GM12878 (cell line): ENCODE results near the gene PCSK6. TPM values are rescaled to one million over a fixed set of nuclear protein-coding genes. Genes with fewer than 3 reads are reported as not detected.

ENCODE experiments used
- ATF7 ChIP-seq: fragments of 450-650 bp; IDR thresholded peaks from 2 replicates; pipeline ENCODE4 v1.6.1; 2016; ENCODE audit warnings: low read depth, mild to moderate bottlenecking
- BMI1 ChIP-seq: fragments of 450-650 bp; IDR thresholded peaks from 2 replicates; pipeline ENCODE4 v1.6.1; 2016; ENCODE audit warnings: mild to moderate bottlenecking, moderate library complexity, borderline replicate concordance
- BRCA1 ChIP-seq: IDR thresholded peaks from 2 replicates; pipeline ENCODE4 v1.6.1; 2011; ENCODE audit warnings: low read depth, low read length, improper control_type of control experiment
- CREB1 ChIP-seq: IDR thresholded peaks from 2 replicates; pipeline ENCODE4 v1.6.1; 2012; ENCODE audit warnings: low read depth, mild to moderate bottlenecking, inconsistent platforms
- JUNB ChIP-seq: IDR thresholded peaks from 2 replicates; pipeline ENCODE4 v1.6.1; 2016; ENCODE audit warnings: antibody characterized with exemption, mild to moderate bottlenecking
- NR2F1 ChIP-seq: fragments of 450-650 bp; conservative IDR thresholded peaks from 2 replicates; pipeline ENCODE4 v1.6.1; 2017; ENCODE audit warnings: mild to moderate bottlenecking
- RAD51 ChIP-seq: fragments of 450-650 bp; IDR thresholded peaks from 2 replicates; pipeline ENCODE4 v1.6.1; 2016; ENCODE audit warnings: moderate library complexity, mild to moderate bottlenecking, inconsistent platforms
- SIN3A ChIP-seq: IDR thresholded peaks from 2 replicates; pipeline ENCODE4 v1.6.1; 2012; ENCODE audit warnings: low read depth, low read length, improper control_type of control experiment
- TAF1 ChIP-seq: IDR thresholded peaks from 2 replicates; pipeline ENCODE4 v1.6.1; 2011; ENCODE audit warnings: mild to moderate bottlenecking, low read depth, low read length, borderline replicate concordance
- TBL1XR1 ChIP-seq: IDR thresholded peaks from 2 replicates; pipeline ENCODE4 v1.6.1; 2012; ENCODE audit warnings: low read depth, low read length, improper control_type of control experiment
- TCF3 ChIP-seq: IDR thresholded peaks from 2 replicates; pipeline ENCODE4 v1.6.1; 2012; ENCODE audit warnings: low read depth, mild to moderate bottlenecking, low read length, borderline replicate concordance; ENCODE audit not compliant: insufficient read depth
- TCF7 ChIP-seq: IDR thresholded peaks from 2 replicates; pipeline ENCODE4 v1.6.1; 2014; ENCODE audit warnings: antibody characterized with exemption, borderline replicate concordance
- ZNF384 ChIP-seq: IDR thresholded peaks from 2 replicates; pipeline ENCODE4 v1.6.1; 2012; ENCODE audit warnings: low read depth, mild to moderate bottlenecking, low read length, improper control_type of control experiment, borderline replicate concordance
- ZZZ3 ChIP-seq: IDR thresholded peaks from 2 replicates; pipeline ENCODE4 v1.6.1; 2011; ENCODE audit warnings: low read depth; ENCODE audit not compliant: control insufficient read depth, insufficient read length
- polyA plus RNA-seq, 11 experiments: library from polyadenylated mRNA; depleted of rRNA in 4 of 11; unstranded in 6 of 11; stranded (reverse) in 5 of 11; fragments of >200 nt; fragmentation: Nextera tagmentation in 4 of 11; fragmentation: Illumina TruSeq in 1 of 11; extraction: Ambion mirVana in 4 of 11; extraction: Trizol in 1 of 11; gene quantifications; 1 replicate in 1 of 11; 2 replicates in 10 of 11; pipeline versions ENCODE4 v1.2.1 to v1.2.3, GENCODE V29; 2011 to 2016; ENCODE audit warnings: inconsistent platforms in 2 of 11, missing spikeins in 2 of 11, low read depth in 1 of 11
- total RNA-seq, 4 experiments: library from RNA; depleted of rRNA in 3 of 4; stranded (reverse); fragments of >200 nt in 3 of 4; fragmentation: Illumina TruSeq in 1 of 4; extraction: Trizol in 1 of 4; gene quantifications; 2 replicates each; pipeline versions ENCODE4 v1.2.1 to v1.2.3, GENCODE V29; 2013 to 2021
- TF ChIP-seq, protein P1 (sequence below): fragments of 450-650 bp; formaldehyde crosslinking; IDR thresholded peaks from 2 replicates; pipeline ENCODE4 v1.4.0; 2020; ENCODE audit warnings: mild to moderate bottlenecking, moderate library complexity
- TF ChIP-seq, protein P2 (sequence below): fragments of 450-650 bp; IDR thresholded peaks from 2 replicates; pipeline ENCODE4 v1.6.1; 2017; ENCODE audit warnings: borderline replicate concordance
- TF ChIP-seq, protein P3 (sequence below): fragments of 450-650 bp; IDR thresholded peaks from 2 replicates; pipeline ENCODE4 v1.6.1; 2017; ENCODE audit warnings: mild to moderate bottlenecking, moderate library complexity
- TF ChIP-seq, protein P4 (sequence below): IDR thresholded peaks from 2 replicates; pipeline ENCODE4 v1.6.1; 2011; ENCODE audit warnings: low read depth, low read length, improper control_type of control experiment, borderline replicate concordance
- TF ChIP-seq, protein P5 (sequence below): IDR thresholded peaks from 2 replicates; pipeline ENCODE4 v1.6.1; 2012; ENCODE audit warnings: low read depth, low read length, improper control_type of control experiment

PCSK6 gene
- total and polyA plus RNA-seq, 10 of the 15 experiments (the other 5 are each of a cell fraction or from before 2014, with no cell fraction given), result 0.19 to 0.67 (median 0.25) TPM; not detected in 4

DNA sequence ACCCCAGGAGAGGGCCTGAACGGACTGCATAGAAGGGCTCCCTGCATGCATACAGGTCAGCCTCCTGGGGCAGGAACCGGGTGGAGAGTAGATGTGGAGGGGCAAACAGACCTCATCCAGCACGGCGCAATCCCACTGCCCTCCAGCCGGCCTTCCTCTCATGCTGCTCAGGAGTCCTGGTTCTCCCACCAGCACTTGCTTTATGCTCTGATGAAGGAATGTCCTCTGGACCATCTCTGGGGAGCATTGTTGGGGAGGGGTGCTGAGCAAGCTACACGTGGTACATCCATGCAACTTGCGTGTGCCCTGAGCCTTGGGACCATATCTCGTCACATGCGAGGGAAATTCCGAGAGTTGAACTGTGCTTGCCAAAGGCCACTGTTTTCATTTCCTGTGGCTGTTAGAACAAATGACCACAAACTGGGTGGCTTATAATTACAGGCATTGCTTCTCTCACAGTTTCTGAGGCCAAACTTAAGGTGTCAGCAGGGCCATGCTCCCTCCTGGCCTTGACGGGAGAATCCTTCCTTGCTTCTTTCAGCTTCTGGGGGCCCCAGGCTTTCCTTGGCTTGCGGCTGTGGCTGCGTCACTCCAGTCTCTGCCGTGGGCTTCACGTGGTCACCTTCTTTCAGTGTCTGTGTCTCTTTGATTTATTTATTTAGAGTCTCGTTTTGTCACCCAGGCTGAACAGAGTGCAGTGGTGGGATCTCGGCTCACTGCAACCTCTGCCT is 224.4 kb downstream of the PCSK6 start (continued):
- TF ChIP-seq ZZZ3 (no peak), ATF7 (peak; percentile 62), SIN3A (no peak), TCF7 (no peak), BMI1 (no peak; the same call in 1 of the 2 replicates), TBL1XR1 (no peak; the same call in 1 of the 2 replicates), NR2F1 (peak; percentile 98), TCF3 (0 out of 2 replicates have a peak, but pooled peaks have one; percentile 12), TAF1 (no peak), CREB1 (no peak), ZNF384 (no peak), RAD51 (peak; percentile 91), JUNB (no peak), BRCA1 (no peak)
- TF ChIP-seq, protein P1, sequence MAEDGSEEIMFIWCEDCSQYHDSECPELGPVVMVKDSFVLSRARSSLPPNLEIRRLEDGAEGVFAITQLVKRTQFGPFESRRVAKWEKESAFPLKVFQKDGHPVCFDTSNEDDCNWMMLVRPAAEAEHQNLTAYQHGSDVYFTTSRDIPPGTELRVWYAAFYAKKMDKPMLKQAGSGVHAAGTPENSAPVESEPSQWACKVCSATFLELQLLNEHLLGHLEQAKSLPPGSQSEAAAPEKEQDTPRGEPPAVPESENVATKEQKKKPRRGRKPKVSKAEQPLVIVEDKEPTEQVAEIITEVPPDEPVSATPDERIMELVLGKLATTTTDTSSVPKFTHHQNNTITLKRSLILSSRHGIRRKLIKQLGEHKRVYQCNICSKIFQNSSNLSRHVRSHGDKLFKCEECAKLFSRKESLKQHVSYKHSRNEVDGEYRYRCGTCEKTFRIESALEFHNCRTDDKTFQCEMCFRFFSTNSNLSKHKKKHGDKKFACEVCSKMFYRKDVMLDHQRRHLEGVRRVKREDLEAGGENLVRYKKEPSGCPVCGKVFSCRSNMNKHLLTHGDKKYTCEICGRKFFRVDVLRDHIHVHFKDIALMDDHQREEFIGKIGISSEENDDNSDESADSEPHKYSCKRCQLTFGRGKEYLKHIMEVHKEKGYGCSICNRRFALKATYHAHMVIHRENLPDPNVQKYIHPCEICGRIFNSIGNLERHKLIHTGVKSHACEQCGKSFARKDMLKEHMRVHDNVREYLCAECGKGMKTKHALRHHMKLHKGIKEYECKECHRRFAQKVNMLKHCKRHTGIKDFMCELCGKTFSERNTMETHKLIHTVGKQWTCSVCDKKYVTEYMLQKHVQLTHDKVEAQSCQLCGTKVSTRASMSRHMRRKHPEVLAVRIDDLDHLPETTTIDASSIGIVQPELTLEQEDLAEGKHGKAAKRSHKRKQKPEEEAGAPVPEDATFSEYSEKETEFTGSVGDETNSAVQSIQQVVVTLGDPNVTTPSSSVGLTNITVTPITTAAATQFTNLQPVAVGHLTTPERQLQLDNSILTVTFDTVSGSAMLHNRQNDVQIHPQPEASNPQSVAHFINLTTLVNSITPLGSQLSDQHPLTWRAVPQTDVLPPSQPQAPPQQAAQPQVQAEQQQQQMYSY, result no peak
- TF ChIP-seq, protein P2, sequence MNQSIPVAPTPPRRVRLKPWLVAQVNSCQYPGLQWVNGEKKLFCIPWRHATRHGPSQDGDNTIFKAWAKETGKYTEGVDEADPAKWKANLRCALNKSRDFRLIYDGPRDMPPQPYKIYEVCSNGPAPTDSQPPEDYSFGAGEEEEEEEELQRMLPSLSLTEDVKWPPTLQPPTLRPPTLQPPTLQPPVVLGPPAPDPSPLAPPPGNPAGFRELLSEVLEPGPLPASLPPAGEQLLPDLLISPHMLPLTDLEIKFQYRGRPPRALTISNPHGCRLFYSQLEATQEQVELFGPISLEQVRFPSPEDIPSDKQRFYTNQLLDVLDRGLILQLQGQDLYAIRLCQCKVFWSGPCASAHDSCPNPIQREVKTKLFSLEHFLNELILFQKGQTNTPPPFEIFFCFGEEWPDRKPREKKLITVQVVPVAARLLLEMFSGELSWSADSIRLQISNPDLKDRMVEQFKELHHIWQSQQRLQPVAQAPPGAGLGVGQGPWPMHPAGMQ, result no peak
- TF ChIP-seq, protein P3, sequence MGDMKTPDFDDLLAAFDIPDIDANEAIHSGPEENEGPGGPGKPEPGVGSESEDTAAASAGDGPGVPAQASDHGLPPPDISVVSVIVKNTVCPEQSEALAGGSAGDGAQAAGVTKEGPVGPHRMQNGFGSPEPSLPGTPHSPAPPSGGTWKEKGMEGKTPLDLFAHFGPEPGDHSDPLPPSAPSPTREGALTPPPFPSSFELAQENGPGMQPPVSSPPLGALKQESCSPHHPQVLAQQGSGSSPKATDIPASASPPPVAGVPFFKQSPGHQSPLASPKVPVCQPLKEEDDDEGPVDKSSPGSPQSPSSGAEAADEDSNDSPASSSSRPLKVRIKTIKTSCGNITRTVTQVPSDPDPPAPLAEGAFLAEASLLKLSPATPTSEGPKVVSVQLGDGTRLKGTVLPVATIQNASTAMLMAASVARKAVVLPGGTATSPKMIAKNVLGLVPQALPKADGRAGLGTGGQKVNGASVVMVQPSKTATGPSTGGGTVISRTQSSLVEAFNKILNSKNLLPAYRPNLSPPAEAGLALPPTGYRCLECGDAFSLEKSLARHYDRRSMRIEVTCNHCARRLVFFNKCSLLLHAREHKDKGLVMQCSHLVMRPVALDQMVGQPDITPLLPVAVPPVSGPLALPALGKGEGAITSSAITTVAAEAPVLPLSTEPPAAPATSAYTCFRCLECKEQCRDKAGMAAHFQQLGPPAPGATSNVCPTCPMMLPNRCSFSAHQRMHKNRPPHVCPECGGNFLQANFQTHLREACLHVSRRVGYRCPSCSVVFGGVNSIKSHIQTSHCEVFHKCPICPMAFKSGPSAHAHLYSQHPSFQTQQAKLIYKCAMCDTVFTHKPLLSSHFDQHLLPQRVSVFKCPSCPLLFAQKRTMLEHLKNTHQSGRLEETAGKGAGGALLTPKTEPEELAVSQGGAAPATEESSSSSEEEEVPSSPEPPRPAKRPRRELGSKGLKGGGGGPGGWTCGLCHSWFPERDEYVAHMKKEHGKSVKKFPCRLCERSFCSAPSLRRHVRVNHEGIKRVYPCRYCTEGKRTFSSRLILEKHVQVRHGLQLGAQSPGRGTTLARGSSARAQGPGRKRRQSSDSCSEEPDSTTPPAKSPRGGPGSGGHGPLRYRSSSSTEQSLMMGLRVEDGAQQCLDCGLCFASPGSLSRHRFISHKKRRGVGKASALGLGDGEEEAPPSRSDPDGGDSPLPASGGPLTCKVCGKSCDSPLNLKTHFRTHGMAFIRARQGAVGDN, result peak; percentile 99
- TF ChIP-seq, protein P4, sequence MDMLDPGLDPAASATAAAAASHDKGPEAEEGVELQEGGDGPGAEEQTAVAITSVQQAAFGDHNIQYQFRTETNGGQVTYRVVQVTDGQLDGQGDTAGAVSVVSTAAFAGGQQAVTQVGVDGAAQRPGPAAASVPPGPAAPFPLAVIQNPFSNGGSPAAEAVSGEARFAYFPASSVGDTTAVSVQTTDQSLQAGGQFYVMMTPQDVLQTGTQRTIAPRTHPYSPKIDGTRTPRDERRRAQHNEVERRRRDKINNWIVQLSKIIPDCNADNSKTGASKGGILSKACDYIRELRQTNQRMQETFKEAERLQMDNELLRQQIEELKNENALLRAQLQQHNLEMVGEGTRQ, result peak; percentile 79
- TF ChIP-seq, protein P5, sequence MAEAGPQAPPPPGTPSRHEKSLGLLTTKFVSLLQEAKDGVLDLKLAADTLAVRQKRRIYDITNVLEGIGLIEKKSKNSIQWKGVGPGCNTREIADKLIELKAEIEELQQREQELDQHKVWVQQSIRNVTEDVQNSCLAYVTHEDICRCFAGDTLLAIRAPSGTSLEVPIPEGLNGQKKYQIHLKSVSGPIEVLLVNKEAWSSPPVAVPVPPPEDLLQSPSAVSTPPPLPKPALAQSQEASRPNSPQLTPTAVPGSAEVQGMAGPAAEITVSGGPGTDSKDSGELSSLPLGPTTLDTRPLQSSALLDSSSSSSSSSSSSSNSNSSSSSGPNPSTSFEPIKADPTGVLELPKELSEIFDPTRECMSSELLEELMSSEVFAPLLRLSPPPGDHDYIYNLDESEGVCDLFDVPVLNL, result no peak
